HepG2 (cell line): ENCODE results near the gene ATAD2B. TPM values are rescaled to one million over a fixed set of nuclear protein-coding genes. Genes with fewer than 3 reads are reported as not detected.

Experiments
- ASH2L ChIP-seq: fragments of 300-600, 200-600 bp; sonication (generic); IDR thresholded peaks from 2 replicates; pipeline ENCODE4 v1.7.0; 2017; ENCODE audit warnings: low read depth, mild to moderate bottlenecking, moderate library complexity, mixed read lengths, low read length; ENCODE audit not compliant: insufficient read length
- GATAD1 ChIP-seq: IDR thresholded peaks from 2 replicates; pipeline ENCODE4 v1.6.1; 2016; ENCODE audit warnings: missing genetic modification reagents, missing compliant biosample characterization
- GZF1 ChIP-seq: sonication (generic); formaldehyde crosslinking; IDR thresholded peaks from 2 replicates; pipeline ENCODE4 v1.5.1; 2020; ENCODE audit warnings: mild to moderate bottlenecking, missing genetic modification reagents
- HES4 ChIP-seq: sonication (generic); formaldehyde crosslinking; IDR thresholded peaks from 2 replicates; pipeline ENCODE4 v1.9.0; 2021; ENCODE audit warnings: mild to moderate bottlenecking, missing genetic modification reagents, borderline replicate concordance
- HOXA9 ChIP-seq: sonication (generic); formaldehyde crosslinking; IDR thresholded peaks from 2 replicates; pipeline ENCODE4 v1.8.1; 2022; ENCODE audit warnings: missing genetic modification reagents, mild to moderate bottlenecking, moderate library complexity, borderline replicate concordance
- KLF16 ChIP-seq, 2 experiments: sonication (generic) in 1 of 2; formaldehyde crosslinking in 1 of 2; IDR thresholded peaks; 2 replicates each; pipeline versions ENCODE4 v1.6.1 to v1.8.0; 2016 to 2023; ENCODE audit warnings: missing genetic modification reagents in 2 of 2, missing compliant biosample characterization in 1 of 2
- REXO4 ChIP-seq: sonication (generic); formaldehyde crosslinking; IDR thresholded peaks from 2 replicates; pipeline ENCODE4 v1.8.0; 2022; ENCODE audit warnings: missing genetic modification reagents, mild to moderate bottlenecking, borderline replicate concordance
- SRY ChIP-seq: sonication (generic); formaldehyde crosslinking; IDR thresholded peaks from 2 replicates; pipeline ENCODE4 v1.8.0; 2022; ENCODE audit warnings: mild to moderate bottlenecking, missing genetic modification reagents
- TAF1 ChIP-seq: sonication (generic); formaldehyde crosslinking; IDR thresholded peaks from 2 replicates; pipeline ENCODE4 v1.4.0; 2020; ENCODE audit warnings: missing genetic modification reagents
- TEAD2 ChIP-seq: sonication (generic); formaldehyde crosslinking; IDR thresholded peaks from 2 replicates; pipeline ENCODE4 v1.9.0; 2021; ENCODE audit warnings: missing genetic modification reagents
- ZC3H13 ChIP-seq: sonication (generic); formaldehyde crosslinking; IDR thresholded peaks from 2 replicates; pipeline ENCODE4 v1.8.1; 2023; ENCODE audit warnings: mild to moderate bottlenecking, missing genetic modification reagents, moderate library complexity
- ZNF124 ChIP-seq: sonication (generic); formaldehyde crosslinking; IDR thresholded peaks from 2 replicates; pipeline ENCODE4 v1.4.0; 2020; ENCODE audit warnings: missing genetic modification reagents
- ZNF75D ChIP-seq: sonication (generic); formaldehyde crosslinking; IDR thresholded peaks from 2 replicates; pipeline ENCODE4 v1.8.1; 2023; ENCODE audit warnings: missing genetic modification reagents, mild to moderate bottlenecking, borderline replicate concordance
- ZNF777 ChIP-seq: sonication (generic); formaldehyde crosslinking; IDR thresholded peaks from 2 replicates; pipeline ENCODE4 v1.4.0; 2020; ENCODE audit warnings: missing genetic modification reagents
- polyA plus RNA-seq, 8 experiments: library from polyadenylated mRNA; depleted of rRNA in 3 of 8; stranded (reverse) in 7 of 8; unstranded in 1 of 8; fragments of >200 nt; fragmentation: Illumina TruSeq in 4 of 8; extraction: Trizol in 4 of 8; gene quantifications; 2 replicates each; pipeline versions ENCODE4 v1.2.1 to v1.2.3, GENCODE V29; 2011 to 2016; ENCODE audit warnings: low read depth in 4 of 8, missing spikeins in 1 of 8, mixed read lengths in 1 of 8; ENCODE audit not compliant: insufficient read depth in 1 of 8
- total RNA-seq, 5 experiments: library from RNA; depleted of rRNA; stranded (reverse); fragments of >200 nt; fragmentation: Illumina TruSeq; extraction: Trizol; gene quantifications; 2 replicates each; pipeline ENCODE4 v1.2.3, GENCODE V29; 2016; ENCODE audit warnings: low read depth in 1 of 5
- TF ChIP-seq, protein P1 (sequence below): sonication (generic); formaldehyde crosslinking; IDR thresholded peaks from 2 replicates; pipeline ENCODE4 v1.4.0; 2020; ENCODE audit warnings: missing genetic modification reagents
- TF ChIP-seq, protein P2 (sequence below), 2 experiments: sonication (generic) in 1 of 2; formaldehyde crosslinking in 1 of 2; IDR thresholded peaks; 2 replicates each; pipeline versions ENCODE4 v1.6.1 to v1.9.0; 2014 to 2022; ENCODE audit warnings: antibody characterized with exemption in 1 of 2, borderline replicate concordance in 1 of 2, inconsistent platforms in 1 of 2, low read depth in 1 of 2, missing genetic modification reagents in 1 of 2
- TF ChIP-seq, protein P3 (sequence below): sonication (generic); formaldehyde crosslinking; IDR thresholded peaks from 2 replicates; pipeline ENCODE4 v1.5.0; 2020; ENCODE audit warnings: mild to moderate bottlenecking, missing genetic modification reagents, borderline replicate concordance

The ATAD2B gene
- total and polyA plus RNA-seq, 2 of the 13 experiments (the other 11 are each of a cell fraction or from before 2014, with no cell fraction given) = 5.3 to 22.2 TPM

DNA sequence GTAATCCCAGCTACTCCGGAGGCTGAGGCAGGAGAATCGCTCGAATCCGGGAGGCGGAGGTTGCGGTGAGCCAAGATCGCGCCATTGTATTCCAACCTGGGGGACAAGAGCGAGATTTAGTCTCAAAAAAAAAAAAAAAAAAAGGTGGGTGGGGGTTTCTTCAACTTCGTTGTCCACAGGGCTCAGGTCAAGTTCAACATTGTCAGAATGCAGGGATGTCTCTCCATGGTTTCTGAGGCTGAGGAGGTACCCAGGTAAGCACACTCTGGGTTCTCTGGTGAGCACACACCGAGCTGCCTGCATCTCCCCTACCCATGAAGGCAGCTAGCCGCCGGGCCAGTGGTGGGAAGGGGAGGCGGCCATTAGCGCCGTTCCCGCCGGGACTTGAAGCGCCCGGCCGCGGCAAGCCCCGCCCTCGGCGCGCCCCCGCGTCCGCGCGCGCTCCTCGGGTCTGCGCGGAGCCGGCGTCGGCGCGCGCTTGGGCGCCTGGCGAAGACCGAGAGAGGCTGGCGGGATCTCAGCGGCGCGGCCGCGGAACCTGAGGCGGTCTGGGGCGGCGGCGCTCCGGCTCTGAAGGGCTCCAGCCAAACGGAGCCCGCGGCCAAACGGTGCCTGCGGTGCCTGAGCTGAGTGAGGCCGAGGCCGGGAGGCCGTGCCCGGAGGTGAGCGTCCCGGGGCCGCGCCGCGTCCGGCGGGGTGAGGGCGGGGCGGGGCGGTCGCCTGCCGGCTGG, 13.2 kb upstream of the ATAD2B start, which contains the start of gene UBXN2A (continued):
- TF ChIP-seq, protein P1, sequence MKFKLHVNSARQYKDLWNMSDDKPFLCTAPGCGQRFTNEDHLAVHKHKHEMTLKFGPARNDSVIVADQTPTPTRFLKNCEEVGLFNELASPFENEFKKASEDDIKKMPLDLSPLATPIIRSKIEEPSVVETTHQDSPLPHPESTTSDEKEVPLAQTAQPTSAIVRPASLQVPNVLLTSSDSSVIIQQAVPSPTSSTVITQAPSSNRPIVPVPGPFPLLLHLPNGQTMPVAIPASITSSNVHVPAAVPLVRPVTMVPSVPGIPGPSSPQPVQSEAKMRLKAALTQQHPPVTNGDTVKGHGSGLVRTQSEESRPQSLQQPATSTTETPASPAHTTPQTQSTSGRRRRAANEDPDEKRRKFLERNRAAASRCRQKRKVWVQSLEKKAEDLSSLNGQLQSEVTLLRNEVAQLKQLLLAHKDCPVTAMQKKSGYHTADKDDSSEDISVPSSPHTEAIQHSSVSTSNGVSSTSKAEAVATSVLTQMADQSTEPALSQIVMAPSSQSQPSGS (CRISPR knock-in tag) = no peak
- TF ChIP-seq ZNF777 (CRISPR knock-in tag) (peak; percentile 71), ASH2L (peak; percentile 70), SRY (CRISPR knock-in tag) (peak; percentile 90; the same call in 1 of the 2 replicates), ZNF124 (CRISPR knock-in tag) (no peak), TAF1 (CRISPR knock-in tag) (peak; percentile 58), HES4 (CRISPR knock-in tag) (0 out of 2 replicates have a peak, but pooled peaks have one; percentile 34), GATAD1 (CRISPR knock-in tag) (peak; percentile 25; the same call in 1 of the 2 replicates), ZC3H13 (CRISPR knock-in tag) (peak; percentile 72; the same call in 1 of the 2 replicates), ZNF75D (CRISPR knock-in tag) (no peak), KLF16 (CRISPR knock-in tag; IDR thresholded peaks at IDR 0.05) (no peak; a peak in 1 of 4 replicates), GZF1 (CRISPR knock-in tag) (peak; percentile 19; the same call in 1 of the 2 replicates), TEAD2 (CRISPR knock-in tag) (no peak), REXO4 (no peak), HOXA9 (CRISPR knock-in tag) (0 out of 2 replicates have a peak, but pooled peaks have one; percentile 42)
- TF ChIP-seq, protein P2, sequence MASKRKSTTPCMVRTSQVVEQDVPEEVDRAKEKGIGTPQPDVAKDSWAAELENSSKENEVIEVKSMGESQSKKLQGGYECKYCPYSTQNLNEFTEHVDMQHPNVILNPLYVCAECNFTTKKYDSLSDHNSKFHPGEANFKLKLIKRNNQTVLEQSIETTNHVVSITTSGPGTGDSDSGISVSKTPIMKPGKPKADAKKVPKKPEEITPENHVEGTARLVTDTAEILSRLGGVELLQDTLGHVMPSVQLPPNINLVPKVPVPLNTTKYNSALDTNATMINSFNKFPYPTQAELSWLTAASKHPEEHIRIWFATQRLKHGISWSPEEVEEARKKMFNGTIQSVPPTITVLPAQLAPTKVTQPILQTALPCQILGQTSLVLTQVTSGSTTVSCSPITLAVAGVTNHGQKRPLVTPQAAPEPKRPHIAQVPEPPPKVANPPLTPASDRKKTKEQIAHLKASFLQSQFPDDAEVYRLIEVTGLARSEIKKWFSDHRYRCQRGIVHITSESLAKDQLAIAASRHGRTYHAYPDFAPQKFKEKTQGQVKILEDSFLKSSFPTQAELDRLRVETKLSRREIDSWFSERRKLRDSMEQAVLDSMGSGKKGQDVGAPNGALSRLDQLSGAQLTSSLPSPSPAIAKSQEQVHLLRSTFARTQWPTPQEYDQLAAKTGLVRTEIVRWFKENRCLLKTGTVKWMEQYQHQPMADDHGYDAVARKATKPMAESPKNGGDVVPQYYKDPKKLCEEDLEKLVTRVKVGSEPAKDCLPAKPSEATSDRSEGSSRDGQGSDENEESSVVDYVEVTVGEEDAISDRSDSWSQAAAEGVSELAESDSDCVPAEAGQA (IDR thresholded peaks at IDR 0.05; ENCODE audit: low read depth) = no peak
- TF ChIP-seq, protein P2 (CRISPR knock-in tag; IDR thresholded peaks at IDR 0.05; ENCODE audit: borderline replicate concordance) = 0 out of 2 replicates have a peak, but pooled peaks have one; percentile 68
- TF ChIP-seq, protein P3, sequence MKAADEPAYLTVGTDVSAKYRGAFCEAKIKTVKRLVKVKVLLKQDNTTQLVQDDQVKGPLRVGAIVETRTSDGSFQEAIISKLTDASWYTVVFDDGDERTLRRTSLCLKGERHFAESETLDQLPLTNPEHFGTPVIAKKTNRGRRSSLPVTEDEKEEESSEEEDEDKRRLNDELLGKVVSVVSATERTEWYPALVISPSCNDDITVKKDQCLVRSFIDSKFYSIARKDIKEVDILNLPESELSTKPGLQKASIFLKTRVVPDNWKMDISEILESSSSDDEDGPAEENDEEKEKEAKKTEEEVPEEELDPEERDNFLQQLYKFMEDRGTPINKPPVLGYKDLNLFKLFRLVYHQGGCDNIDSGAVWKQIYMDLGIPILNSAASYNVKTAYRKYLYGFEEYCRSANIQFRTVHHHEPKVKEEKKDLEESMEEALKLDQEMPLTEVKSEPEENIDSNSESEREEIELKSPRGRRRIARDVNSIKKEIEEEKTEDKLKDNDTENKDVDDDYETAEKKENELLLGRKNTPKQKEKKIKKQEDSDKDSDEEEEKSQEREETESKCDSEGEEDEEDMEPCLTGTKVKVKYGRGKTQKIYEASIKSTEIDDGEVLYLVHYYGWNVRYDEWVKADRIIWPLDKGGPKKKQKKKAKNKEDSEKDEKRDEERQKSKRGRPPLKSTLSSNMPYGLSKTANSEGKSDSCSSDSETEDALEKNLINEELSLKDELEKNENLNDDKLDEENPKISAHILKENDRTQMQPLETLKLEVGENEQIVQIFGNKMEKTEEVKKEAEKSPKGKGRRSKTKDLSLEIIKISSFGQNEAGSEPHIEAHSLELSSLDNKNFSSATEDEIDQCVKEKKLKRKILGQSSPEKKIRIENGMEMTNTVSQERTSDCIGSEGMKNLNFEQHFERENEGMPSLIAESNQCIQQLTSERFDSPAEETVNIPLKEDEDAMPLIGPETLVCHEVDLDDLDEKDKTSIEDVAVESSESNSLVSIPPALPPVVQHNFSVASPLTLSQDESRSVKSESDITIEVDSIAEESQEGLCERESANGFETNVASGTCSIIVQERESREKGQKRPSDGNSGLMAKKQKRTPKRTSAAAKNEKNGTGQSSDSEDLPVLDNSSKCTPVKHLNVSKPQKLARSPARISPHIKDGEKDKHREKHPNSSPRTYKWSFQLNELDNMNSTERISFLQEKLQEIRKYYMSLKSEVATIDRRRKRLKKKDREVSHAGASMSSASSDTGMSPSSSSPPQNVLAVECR (CRISPR knock-in tag) = peak; percentile 70; the same call in 1 of the 2 replicates
